ENCODE results near the gene PIGO. TPM values are rescaled to one million over a fixed set of nuclear protein-coding genes. Genes with fewer than 3 reads are reported as not detected.

Gene PIGO
- total and polyA plus RNA-seq, 12 donors = 8.2 to 12.3 (median 10.3) TPM

DNA sequence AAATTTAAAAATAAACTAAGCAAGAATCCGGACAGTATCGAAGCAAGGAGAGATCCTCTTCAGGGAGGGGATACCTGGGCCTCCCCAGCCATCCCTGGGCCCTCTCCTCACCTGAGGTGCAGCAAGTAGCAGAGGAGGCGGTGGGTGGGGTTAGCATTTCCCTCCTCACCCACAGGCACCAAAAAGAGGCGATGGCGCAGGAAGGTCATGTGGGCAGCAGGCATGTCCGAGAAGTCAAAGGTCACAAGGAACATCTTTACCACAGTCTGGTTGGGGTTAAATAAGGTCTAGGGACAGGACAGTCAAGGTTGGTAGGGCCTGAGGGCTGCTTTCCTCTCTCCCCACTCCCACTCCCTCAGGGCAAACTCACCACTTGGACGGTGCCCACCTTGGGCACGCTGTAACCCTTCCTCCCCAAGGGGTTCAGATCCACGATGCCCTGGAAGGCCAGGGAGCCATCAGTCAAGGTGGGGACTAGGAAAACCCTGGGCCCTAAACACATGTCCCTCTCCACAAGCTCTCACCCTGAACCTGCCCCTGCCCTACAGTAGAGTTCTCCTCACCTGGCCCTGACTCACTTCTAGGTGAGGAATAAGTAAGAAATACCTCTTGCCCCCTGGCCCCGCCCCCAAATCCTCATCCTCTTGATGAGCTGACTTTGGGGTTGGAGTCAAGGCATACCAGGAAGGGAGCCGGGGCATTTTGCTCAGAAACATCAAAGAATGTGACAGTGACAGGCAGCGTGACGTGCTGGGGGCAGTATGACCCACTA, 9.4 kb upstream of the PIGO start:
- Histone ChIP-seq H3K4me1 (peaks cover 9 to 44% (median 37%) of the 10 kb centered on the region in 9 donors), H3K27ac (no peak overlapping the region), H3K27me3 (no peaks in the 10 kb centered on the region), H3K36me3 (peaks cover 0 to 62% (median 41%) of the 10 kb centered on the region in 9 donors), H3K9me3 (no peaks in the 10 kb centered on the region), H3K4me3 (no peak overlapping the region)
- TF ChIP-seq, protein P1, sequence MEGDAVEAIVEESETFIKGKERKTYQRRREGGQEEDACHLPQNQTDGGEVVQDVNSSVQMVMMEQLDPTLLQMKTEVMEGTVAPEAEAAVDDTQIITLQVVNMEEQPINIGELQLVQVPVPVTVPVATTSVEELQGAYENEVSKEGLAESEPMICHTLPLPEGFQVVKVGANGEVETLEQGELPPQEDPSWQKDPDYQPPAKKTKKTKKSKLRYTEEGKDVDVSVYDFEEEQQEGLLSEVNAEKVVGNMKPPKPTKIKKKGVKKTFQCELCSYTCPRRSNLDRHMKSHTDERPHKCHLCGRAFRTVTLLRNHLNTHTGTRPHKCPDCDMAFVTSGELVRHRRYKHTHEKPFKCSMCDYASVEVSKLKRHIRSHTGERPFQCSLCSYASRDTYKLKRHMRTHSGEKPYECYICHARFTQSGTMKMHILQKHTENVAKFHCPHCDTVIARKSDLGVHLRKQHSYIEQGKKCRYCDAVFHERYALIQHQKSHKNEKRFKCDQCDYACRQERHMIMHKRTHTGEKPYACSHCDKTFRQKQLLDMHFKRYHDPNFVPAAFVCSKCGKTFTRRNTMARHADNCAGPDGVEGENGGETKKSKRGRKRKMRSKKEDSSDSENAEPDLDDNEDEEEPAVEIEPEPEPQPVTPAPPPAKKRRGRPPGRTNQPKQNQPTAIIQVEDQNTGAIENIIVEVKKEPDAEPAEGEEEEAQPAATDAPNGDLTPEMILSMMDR (IDR thresholded peaks at IDR 0.05) = no peak
- DNase-seq (no peak), ATAC-seq (no peak)
- 94 to 95% methylated on average over 13 of the region's 13 CpGs for WGBS, 2 donors
- intact Hi-C loops (cut with DNase I) = loop anchor here in 1 of 10 donors (10.0 kb wide), 1 partner anchor 111 kb away; no protein-coding TSS in a partner anchor

DNA sequence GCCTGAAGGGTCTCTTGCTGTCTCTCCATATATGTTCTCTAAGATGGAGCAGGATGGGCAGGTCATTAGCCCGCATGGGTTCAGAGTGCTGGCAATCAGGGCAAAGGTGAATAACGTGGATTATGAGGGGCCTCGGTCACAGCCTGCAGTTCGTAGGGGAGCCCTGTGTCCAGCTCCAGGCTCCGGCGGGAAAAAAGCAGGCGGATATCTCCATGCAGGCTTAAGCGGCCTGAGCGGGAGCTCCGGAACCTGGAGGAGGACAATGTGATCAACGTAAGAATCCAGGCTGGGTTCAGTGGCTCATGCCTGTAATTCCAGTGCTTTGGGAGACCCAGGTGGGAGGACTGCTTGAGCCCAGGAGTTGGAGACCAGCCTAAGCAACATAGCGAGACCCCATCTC, 8.7 kb upstream of the PIGO start:
- Histone ChIP-seq H3K27ac (no peak overlapping the region), H3K4me1 (peaks cover 3 to 37% (median 30%) of the 10 kb centered on the region in 9 donors), H3K27me3 (no peaks in the 10 kb centered on the region), H3K36me3 (peaks cover 0 to 68% (median 48%) of the 10 kb centered on the region in 9 donors), H3K4me3 (no peak overlapping the region), H3K9me3 (no peaks in the 10 kb centered on the region)
- no peak for ATAC-seq
- TF ChIP-seq, protein P1 (IDR thresholded peaks at IDR 0.05) = no peak
- 89 to 92% methylated on average over 12 of the region's 12 CpGs for WGBS, 2 donors
- intact Hi-C loops (cut with DNase I) = loop anchor here in 1 of 10 donors (10.0 kb wide), 1 partner anchor 110 kb away; no protein-coding TSS in a partner anchor
- DNase-seq = no peak

DNA sequence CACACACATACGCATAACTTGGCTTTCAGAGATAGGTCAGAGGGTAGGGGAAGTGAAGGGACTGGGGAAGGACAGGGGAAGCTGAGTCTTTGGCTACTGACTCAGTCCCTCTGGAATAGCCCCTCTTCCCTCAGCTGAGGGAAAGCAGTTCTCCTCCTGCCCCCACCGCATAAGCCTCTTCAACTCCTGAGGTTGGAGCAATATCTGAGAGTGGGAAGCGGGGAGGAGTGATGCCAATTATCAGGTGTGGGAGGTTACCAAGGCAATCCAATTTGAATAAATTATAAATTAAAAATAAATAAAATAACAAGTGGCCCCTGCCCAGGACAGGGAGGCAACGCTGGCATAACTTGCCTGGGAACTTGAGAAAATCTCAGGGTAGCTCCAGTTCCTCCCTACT, 8.2 kb upstream of the PIGO start:
- intact Hi-C loops (cut with DNase I) = loop anchor here in 1 of 10 donors (10.0 kb wide), 1 partner anchor 110 kb away; no protein-coding TSS in a partner anchor
- H3K4me3 ChIP-seq = no peak overlapping the region
- TF ChIP-seq, protein P1 (IDR thresholded peaks at IDR 0.05) = no peak
- no peaks in the 10 kb centered on the region for H3K9me3 ChIP-seq
- DNase-seq (no peak), ATAC-seq (no peak)
- no peaks in the 10 kb centered on the region for H3K27me3 ChIP-seq
- H3K36me3 ChIP-seq = peaks cover 0 to 73% (median 53%) of the 10 kb centered on the region in 9 donors
- H3K27ac ChIP-seq = peak overlapping the region in 1 of 10 donors; percentile 91
- H3K4me1 ChIP-seq = peaks cover 3 to 33% (median 25%) of the 10 kb centered on the region in 9 donors
- WGBS, 2 donors = 89 to 90% methylated on average over 4 of the region's 4 CpGs

DNA sequence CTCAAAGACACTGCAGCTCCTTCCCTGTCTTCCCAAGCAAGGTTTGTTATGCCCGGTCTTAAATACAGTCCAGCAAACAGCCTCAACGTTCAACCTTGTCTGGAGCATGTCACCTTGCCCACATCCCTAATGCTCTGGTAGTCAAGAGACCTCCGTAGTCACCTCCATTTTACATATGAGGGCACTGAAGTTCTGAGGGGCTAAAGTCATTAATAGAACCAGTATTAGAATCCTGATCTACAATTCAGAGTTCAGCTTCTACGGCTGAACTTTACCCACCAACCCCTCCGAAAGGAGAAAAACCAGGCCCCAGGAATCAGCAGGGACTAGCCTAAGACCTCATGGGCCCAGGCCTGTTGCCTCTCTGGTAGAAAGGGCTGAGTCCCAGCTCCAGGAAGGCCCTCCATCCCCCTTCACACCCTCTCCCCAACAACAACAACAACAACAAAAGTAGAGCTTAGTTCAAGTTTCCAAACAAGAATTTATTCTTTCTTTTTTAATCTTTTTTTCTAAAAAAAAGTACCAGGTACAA, 7.3 kb upstream of the PIGO start:
- ATAC-seq (no peak), DNase-seq (no peak)
- 26 to 37% methylated on average over 5 of the region's 5 CpGs for WGBS, 2 donors
- Histone ChIP-seq H3K36me3 (peaks cover 0 to 76% (median 55%) of the 10 kb centered on the region in 9 donors), H3K4me3 (peak overlapping the region in 9 of 10 donors; percentile 54 to 81 (median 71)), H3K27ac (peak overlapping the region in 9 of 10 donors; percentile 80 to 91 (median 88)), H3K27me3 (no peaks in the 10 kb centered on the region), H3K9me3 (no peaks in the 10 kb centered on the region), H3K4me1 (peaks cover 3 to 27% (median 20%) of the 10 kb centered on the region in 9 donors)
- TF ChIP-seq, protein P1 (IDR thresholded peaks at IDR 0.05) = no peak
- intact Hi-C loops (cut with DNase I) = loop anchor here in 1 of 10 donors (10.0 kb wide), 1 partner anchor 109 kb away; no protein-coding TSS in a partner anchor
